OCI-LY3 (cell line): ENCODE measurements around the gene PTPN13.

ENCODE experiments used
- CTCF ChIP-seq: fragments of 200-600, 300-600 bp; sonication (generic); IDR thresholded peaks from 2 replicates; pipeline ENCODE4 v1.5.1; 2014; ENCODE audit warnings: antibody characterized with exemption, low read length, low read depth
- EZH2phosphoT487 ChIP-seq: fragments of 200-600 bp; shearing (Covaris generic); IDR thresholded peaks from 2 replicates; pipeline ENCODE4 v1.6.1; 2018; ENCODE audit warnings: antibody characterized with exemption, mixed run types, low read depth

GRCh38 chr4:86819561-86819960, 225.4 kb downstream of the PTPN13 start:
- TF ChIP-seq CTCF (no peak), EZH2phosphoT487 (no peak)
